HepG2 (cell line): ENCODE data around the gene ARID5B. TPM values are rescaled to one million over a fixed set of nuclear protein-coding genes. Genes with fewer than 3 reads are reported as not detected.

Experiments used
- ATAC-seq: fragments of 200-7000 bp; cut with Tn5 transposase; 3 replicates; pipeline ENCODE4 v1.9.1; 2020; ENCODE audit warnings: mild to moderate bottlenecking, moderate library complexity
- BruUV-seq: library from RNA; stranded (reverse); fragments of 400-500 nt; replicated peaks from 2 replicates; lab custom pipeline; 2021; lab: Mats Ljungman, UMichigan
- CTCF ChIA-PET: fragments of 300-600 bp; formaldehyde crosslinking; extraction: SDS; loops from one replicate; lab custom pipeline; 2021; ENCODE audit warnings: low total read pairs, inconsistent platforms, low intra/inter-chr PET ratio; lab: Yijun Ruan, JAX
- POLR2A ChIA-PET: fragments of 350-600 bp; sonication (Branson Sonifier 250); formaldehyde crosslinking; loops from one replicate; lab custom pipeline; 2020; ENCODE audit warnings: antibody characterized with exemption, inconsistent platforms; lab: Yijun Ruan, JAX
- DNase-seq: peaks from one replicate; pipeline ENCODE4 v3.0.0-alpha.2; 2015; ENCODE audit warnings: low spot score
- FAIRE-seq: peaks from 3 replicates; lab custom pipeline; 2011; peaks lifted over from hg19 to GRCh38; lab: Jason Lieb, UNC
- H2AFZ ChIP-seq: one replicate; pipeline ENCODE4 v1.6.1; 2011; ENCODE audit warnings: low read length, inconsistent platforms
- H3K27ac ChIP-seq: fragments of 300-600 bp; 3 replicates; pipeline ENCODE4 v1.8.0; 2011; ENCODE audit warnings: mixed run types, mild to moderate bottlenecking, mixed read lengths, low read length, inconsistent platforms; ENCODE audit not compliant: insufficient read depth; ENCODE audit errors: extremely low read length
- H3K27me3 ChIP-seq, 2 experiments: fragments of 200-600 bp in 1 of 2; 2 replicates in 1 of 2; 3 replicates in 1 of 2; pipeline versions ENCODE4 v1.6.0 to v1.8.0; 2011; ENCODE audit warnings: low read length in 2 of 2, mild to moderate bottlenecking in 2 of 2, moderate library complexity in 2 of 2, inconsistent platforms in 1 of 2; ENCODE audit not compliant: insufficient read depth in 2 of 2, control insufficient read depth in 1 of 2
- H3K36me3 ChIP-seq, 2 experiments: fragments of 200-600 bp in 1 of 2; replicated peaks in 1 of 2; 2 replicates in 1 of 2; 3 replicates in 1 of 2; pipeline versions ENCODE4 v1.5.1 to v1.8.0; 2011; ENCODE audit warnings: low read length in 2 of 2, inconsistent platforms in 1 of 2; ENCODE audit not compliant: insufficient read depth in 2 of 2, control insufficient read depth in 1 of 2
- H3K4me1 ChIP-seq: 2 replicates; pipeline ENCODE4 v1.5.1; 2012; ENCODE audit warnings: low read length, inconsistent platforms; ENCODE audit not compliant: insufficient read depth
- H3K4me2 ChIP-seq: 2 replicates; pipeline ENCODE4 v1.6.0; 2011; ENCODE audit warnings: low read depth, low read length, inconsistent platforms
- H3K4me3 ChIP-seq, 3 experiments: fragments of 200-600 bp in 1 of 3; sonication (generic), shearing (Covaris generic) in 1 of 3; replicated peaks in 1 of 3; 2 replicates each; pipeline ENCODE4 v1.5.1; 2011 to 2016; ENCODE audit warnings: low read length in 3 of 3, inconsistent platforms in 2 of 3, low read depth in 2 of 3, mild to moderate bottlenecking in 2 of 3, control low read depth in 1 of 3, mixed read lengths in 1 of 3; ENCODE audit not compliant: insufficient read depth in 1 of 3
- H3K79me2 ChIP-seq: one replicate; pipeline ENCODE4 v1.6.1; 2011; ENCODE audit warnings: low read length, inconsistent platforms; ENCODE audit not compliant: insufficient read depth
- H3K9ac ChIP-seq: 2 replicates; pipeline ENCODE4 v1.6.0; 2011; ENCODE audit warnings: mild to moderate bottlenecking, low read depth, low read length, inconsistent platforms; ENCODE audit not compliant: insufficient read depth
- H3K9me3 ChIP-seq: 2 replicates; pipeline ENCODE4 v1.5.1; 2012; ENCODE audit warnings: mild to moderate bottlenecking, low read length
- H4K20me1 ChIP-seq: 2 replicates; pipeline ENCODE4 v1.6.0; 2011; ENCODE audit warnings: inconsistent platforms, mild to moderate bottlenecking, low read length, moderate library complexity; ENCODE audit not compliant: insufficient read depth
- CBX2 ChIP-seq, 2 experiments: fragments of 200-600 bp in 1 of 2; sonication (generic); formaldehyde crosslinking in 1 of 2; IDR thresholded peaks; 2 replicates each; pipeline versions ENCODE4 v1.7.0 to v1.8.1; 2018 to 2022; ENCODE audit warnings: low read depth in 2 of 2, low read length in 1 of 2, mild to moderate bottlenecking in 1 of 2, missing genetic modification reagents in 1 of 2
- MTA3 ChIP-seq: sonication (generic); formaldehyde crosslinking; IDR thresholded peaks from 2 replicates; pipeline ENCODE4 v1.4.0; 2020; ENCODE audit warnings: missing genetic modification reagents
- PTBP1 ChIP-seq: fragments of 200-400 bp; formaldehyde crosslinking; IDR thresholded peaks from 2 replicates; pipeline ENCODE4 v1.6.1; 2018; ENCODE audit warnings: low read length, low read depth; ENCODE audit not compliant: poor library complexity, severe bottlenecking
- RFX1 ChIP-seq: fragments of 450-650 bp; IDR thresholded peaks from 2 replicates; pipeline ENCODE4 v1.6.1; 2017
- RFX3 ChIP-seq: IDR thresholded peaks from 2 replicates; pipeline ENCODE4 v1.6.1; 2016; ENCODE audit warnings: missing biosample characterization, missing genetic modification reagents
- SNAPC2 ChIP-seq: sonication (generic); formaldehyde crosslinking; IDR thresholded peaks from 2 replicates; pipeline ENCODE4 v1.8.1; 2022; ENCODE audit warnings: mild to moderate bottlenecking, missing genetic modification reagents
- SRSF9 ChIP-seq: fragments of 200-400 bp; formaldehyde crosslinking; IDR thresholded peaks from 2 replicates; pipeline ENCODE4 v1.6.1; 2018; ENCODE audit warnings: borderline replicate concordance, mild to moderate bottlenecking, low read depth, low read length; ENCODE audit not compliant: insufficient read depth, poor library complexity, severe bottlenecking
- WGBS: methylation state at CpG from one replicate; pipeline ENCODE4 v1.1.6; 2017; ENCODE audit warnings: low lambda C conversion rate; 5-methylcytosine and 5-hydroxymethylcytosine counted together
- in situ Hi-C: cut with HindIII; loops from 2 replicates; pipeline ENCODE4 v1.10.0; 2017; ENCODE audit warnings: low pct_unique_long_range_greater_than_20kb; ENCODE audit not compliant: extremely low pct_ligation_motif_present
- intact Hi-C: fragments of 100-400 bp; cut with micrococcal nuclease; formaldehyde crosslinking; loops from one replicate; pipeline ENCODE4 v1.10.0; 2022; ENCODE audit not compliant: unreplicated experiment
- polyA plus RNA-seq, 8 experiments: library from polyadenylated mRNA; depleted of rRNA in 3 of 8; stranded (reverse) in 7 of 8; unstranded in 1 of 8; fragments of >200 nt; fragmentation: Illumina TruSeq in 4 of 8; extraction: Trizol in 4 of 8; gene quantifications; 2 replicates each; pipeline versions ENCODE4 v1.2.1 to v1.2.3, GENCODE V29; 2011 to 2016; ENCODE audit warnings: low read depth in 4 of 8, missing spikeins in 1 of 8, mixed read lengths in 1 of 8; ENCODE audit not compliant: insufficient read depth in 1 of 8
- total RNA-seq, 5 experiments: library from RNA; depleted of rRNA; stranded (reverse); fragments of >200 nt; fragmentation: Illumina TruSeq; extraction: Trizol; gene quantifications; 2 replicates each; pipeline ENCODE4 v1.2.3, GENCODE V29; 2016; ENCODE audit warnings: low read depth in 1 of 5

Gene ARID5B
- total and polyA plus RNA-seq, 2 of the 13 experiments (the other 11 are each of a cell fraction or from before 2014, with no cell fraction given), result 6.2 to 21.1 TPM

- H3K4me3 ChIP-seq, result no peak overlapping the region
- intact Hi-C loops (loop anchor here (2.0 kb wide), 1 partner anchor 35 kb away; no protein-coding TSS in a partner anchor), in situ Hi-C loops (no loop called here)
- TF ChIP-seq RFX3 (CRISPR knock-in tag) (peak; percentile 58), RFX1 (peak; percentile 43; the same call in 1 of the 2 replicates), PTBP1 (no peak)
- peaks cover 51% of the 10 kb centered on the region for H3K4me1 ChIP-seq
- ChIA-PET POLR2A (interaction anchor here (1.3 to 1.8 kb wide), 2 partner anchors 10 to 15 kb away, joined by 6 to 14 read pairs; no protein-coding TSS in a partner anchor), CTCF (no interaction called here)
- no peak overlapping the region for H2AFZ ChIP-seq
- H3K9me3 ChIP-seq, result no peaks in the 10 kb centered on the region
- H3K9ac ChIP-seq, result no peak overlapping the region
- H3K27ac ChIP-seq, result peak overlapping the region; percentile 74
- peaks cover 21 to 54% of the 10 kb centered on the region in 2 experiments for H3K36me3 ChIP-seq
- H3K4me2 ChIP-seq, result no peak overlapping the region
- WGBS, result 97% methylated on average over 3 of the region's 3 CpGs
- no peaks in the 10 kb centered on the region for H3K27me3 ChIP-seq
- no peaks in the 10 kb centered on the region for H4K20me1 ChIP-seq
- no peak for FAIRE-seq
- no peak for DNase-seq
- peaks cover 35% of the 10 kb centered on the region for H3K79me2 ChIP-seq
- no TSS peak for BruUV-seq
- no peak; the same call in 2 of the 3 replicates for ATAC-seq
These were observed 182.1 kb downstream of the ARID5B start for GRCh38 chr10:62083412-62084267.

DNA sequence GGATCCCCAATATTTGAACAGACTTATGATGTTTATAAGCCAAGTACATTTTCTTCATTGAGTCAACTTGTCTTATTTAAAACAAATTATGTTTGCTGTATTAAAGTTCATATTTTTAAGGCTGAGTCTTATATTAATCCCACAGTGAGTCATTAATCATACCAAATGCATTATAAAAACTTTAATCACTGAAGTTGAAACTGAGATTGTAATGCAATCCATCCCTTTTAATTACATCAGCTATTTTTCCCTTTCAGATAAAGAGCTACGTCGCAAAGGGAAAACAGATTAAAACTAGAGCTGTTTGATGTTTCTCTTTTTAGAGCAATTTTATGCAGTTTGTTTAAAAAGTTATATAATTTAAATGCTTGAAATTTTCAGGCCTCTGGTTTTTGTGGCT, 183.0 kb downstream of the ARID5B start:
- Histone ChIP-seq H3K4me3 (no peak overlapping the region), H3K9me3 (no peaks in the 10 kb centered on the region), H3K79me2 (peaks cover 28% of the 10 kb centered on the region), H3K4me2 (no peak overlapping the region), H2AFZ (no peak overlapping the region), H3K27me3 (no peaks in the 10 kb centered on the region), H3K4me1 (peaks cover 48% of the 10 kb centered on the region), H3K9ac (no peak overlapping the region), H4K20me1 (no peaks in the 10 kb centered on the region), H3K27ac (peak overlapping the region; percentile 74), H3K36me3 (peaks cover 24 to 54% of the 10 kb centered on the region in 2 experiments)
- ATAC-seq (no peak), DNase-seq (no peak), FAIRE-seq (no peak)
- WGBS, result 99% methylated on average over 2 of the region's 2 CpGs
- TF ChIP-seq CBX2 (IDR thresholded peaks at IDR 0.05; ENCODE audit: low read depth, low read length) (no peak), CBX2 (CRISPR knock-in tag; IDR thresholded peaks at IDR 0.05; ENCODE audit: low read depth) (no peak), SRSF9 (no peak), SNAPC2 (CRISPR knock-in tag) (no peak), MTA3 (CRISPR knock-in tag) (no peak)
- in situ Hi-C loops (no loop called here), intact Hi-C loops (no loop called here)
- BruUV-seq, result no TSS peak
- ChIA-PET CTCF (no interaction called here), POLR2A (no interaction called here)
